ENCODE data around the gene SPATA25.

SPATA25 gene

GRCh38 chr20:45852326-45852725 is 35.1 kb downstream of the SPATA25 start:
- no peak overlapping the region for H3K4me3 ChIP-seq (ENCODE audit: low read depth, low read length)
- TF ChIP-seq MAX (IDR thresholded peaks at IDR 0.05; ENCODE audit: low read depth, low read length) (no peak), CTCF (IDR thresholded peaks at IDR 0.05; ENCODE audit: low read depth, low read length) (no peak), MYC (IDR thresholded peaks at IDR 0.05; ENCODE audit: low read depth, low read length) (no peak), POLR2A (IDR thresholded peaks at IDR 0.05; ENCODE audit: extremely low read depth, insufficient read length) (no peak)
- no peak for DNase-seq (ENCODE audit: low read depth)

GRCh38 chr20:45851501-45851900 is 35.9 kb downstream of the SPATA25 start:
- no peak overlapping the region for H3K4me3 ChIP-seq (ENCODE audit: low read depth, low read length)
- TF ChIP-seq MYC (IDR thresholded peaks at IDR 0.05; ENCODE audit: low read depth, low read length) (no peak), MAX (IDR thresholded peaks at IDR 0.05; ENCODE audit: low read depth, low read length) (no peak), POLR2A (IDR thresholded peaks at IDR 0.05; ENCODE audit: extremely low read depth, insufficient read length) (no peak)

GRCh38 chr20:45850926-45851325 is 36.5 kb downstream of the SPATA25 start:
- DNase-seq (ENCODE audit: low read depth), result no peak
- TF ChIP-seq MYC (IDR thresholded peaks at IDR 0.05; ENCODE audit: low read depth, low read length) (no peak), POLR2A (IDR thresholded peaks at IDR 0.05; ENCODE audit: extremely low read depth, insufficient read length) (no peak), MAX (IDR thresholded peaks at IDR 0.05; ENCODE audit: low read depth, low read length) (no peak), CTCF (IDR thresholded peaks at IDR 0.05; ENCODE audit: low read depth, low read length) (no peak)
- no peak overlapping the region for H3K4me3 ChIP-seq (ENCODE audit: low read depth, low read length)

More at GRCh38 chr20:45851501-45851900, 35.9 kb downstream of the SPATA25 start:
- no peak for DNase-seq (ENCODE audit: low read depth)

- TF ChIP-seq MAX (IDR thresholded peaks at IDR 0.05; ENCODE audit: low read depth, low read length) (no peak), MYC (IDR thresholded peaks at IDR 0.05; ENCODE audit: low read depth, low read length) (no peak), CTCF (IDR thresholded peaks at IDR 0.05; ENCODE audit: low read depth, low read length) (no peak), POLR2A (IDR thresholded peaks at IDR 0.05; ENCODE audit: extremely low read depth, insufficient read length) (no peak)
- H3K4me3 ChIP-seq (ENCODE audit: low read depth, low read length), result no peak overlapping the region
- no peak for DNase-seq (ENCODE audit: low read depth)
Observed at GRCh38 chr20:45850238-45850637, 37.2 kb downstream of the SPATA25 start.

GRCh38 chr20:45848969-45849582 is 38.3 kb downstream of the SPATA25 start:
- H3K4me3 ChIP-seq (ENCODE audit: low read depth, low read length), result no peak overlapping the region
- DNase-seq (ENCODE audit: low read depth), result no peak
- TF ChIP-seq CTCF (IDR thresholded peaks at IDR 0.05; ENCODE audit: low read depth, low read length) (no peak), MAX (IDR thresholded peaks at IDR 0.05; ENCODE audit: low read depth, low read length) (no peak), POLR2A (IDR thresholded peaks at IDR 0.05; ENCODE audit: extremely low read depth, insufficient read length) (no peak), MYC (IDR thresholded peaks at IDR 0.05; ENCODE audit: low read depth, low read length) (no peak)

- TF ChIP-seq CTCF (IDR thresholded peaks at IDR 0.05; ENCODE audit: low read depth, low read length) (no peak), MAX (IDR thresholded peaks at IDR 0.05; ENCODE audit: low read depth, low read length) (no peak), MYC (IDR thresholded peaks at IDR 0.05; ENCODE audit: low read depth, low read length) (no peak), POLR2A (IDR thresholded peaks at IDR 0.05; ENCODE audit: extremely low read depth, insufficient read length) (no peak)
- no peak for DNase-seq (ENCODE audit: low read depth)
- no peak overlapping the region for H3K4me3 ChIP-seq (ENCODE audit: low read depth, low read length)
Observed at GRCh38 chr20:45848421-45848820, 39.0 kb downstream of the SPATA25 start.

All from NB4 (cell line).